Endothelial cell of umbilical vein (primary cell): ENCODE results near the gene SCAPER.
"Not testable (repeated sequence)": the region's sequence is repeated elsewhere in the genome, so short reads cannot be mapped to it uniquely, and the experiment has no call there.

Experiments
- CTCF ChIP-seq, 2 donors: IDR thresholded peaks; 1 replicate in 1 of 2; 2 replicates in 1 of 2; pipeline ENCODE4 v1.5.1; 2011; ENCODE audit warnings: low read length in 2 of 2, mild to moderate bottlenecking in 2 of 2, moderate library complexity in 2 of 2, control low read depth in 1 of 2, inconsistent platforms in 1 of 2, low read depth in 1 of 2; ENCODE audit not compliant: insufficient read depth in 1 of 2; ENCODE audit errors: extremely low read depth in 1 of 2
- EZH2 ChIP-seq: IDR thresholded peaks from 2 replicates; pipeline ENCODE4 v1.6.1; 2012; ENCODE audit warnings: borderline replicate concordance, low read depth, mild to moderate bottlenecking, moderate library complexity, low read length, inconsistent platforms; ENCODE audit not compliant: severe bottlenecking
- GATA2 ChIP-seq: IDR thresholded peaks from 2 replicates; pipeline ENCODE4 v1.7.0; 2011; ENCODE audit warnings: low read depth, mild to moderate bottlenecking, moderate library complexity, mixed read lengths, low read length; ENCODE audit not compliant: insufficient read length, insufficient read depth
- JUN ChIP-seq: IDR thresholded peaks from 2 replicates; pipeline ENCODE4 v1.6.1; 2011; ENCODE audit warnings: borderline replicate concordance, low read depth; ENCODE audit not compliant: insufficient read length, insufficient read depth
- MAX ChIP-seq: IDR thresholded peaks from 2 replicates; pipeline ENCODE4 v1.6.1; 2011; ENCODE audit not compliant: insufficient read depth, insufficient read length
- MYC ChIP-seq: IDR thresholded peaks from one replicate; pipeline ENCODE4 v1.6.1; 2011; ENCODE audit warnings: mild to moderate bottlenecking, low read depth, low read length
- POLR2A ChIP-seq: IDR thresholded peaks from 2 replicates; pipeline ENCODE4 v1.6.1; 2012; ENCODE audit warnings: low read depth, mild to moderate bottlenecking, control low read depth, low read length

- not testable (repeated sequence) for TF ChIP-seq POLR2A; CTCF (IDR thresholded peaks at IDR 0.05; ENCODE audit: extremely low read depth in 1 of 2, insufficient read depth in 1 of 2, low read depth in 1 of 2, low read length in 2 of 2); MYC; MAX; EZH2; GATA2; JUN
Observed at GRCh38 chr15:76704032-76704431, 201.1 kb downstream of the SCAPER start.
